HG03175 (cell line): Measurements from ENCODE around the gene NASP.
A peak's percentile ranks its signal among the peaks of the same experiment; 100 is the strongest.

Experiments used
- ATAC-seq: cut with Tn5 transposase; IDR thresholded peaks from one replicate; pipeline ENCODE4 v1.9.1; 2021; ENCODE audit warnings: mild to moderate bottlenecking, moderate library complexity; ENCODE audit not compliant: unreplicated experiment

Gene NASP, protein sequence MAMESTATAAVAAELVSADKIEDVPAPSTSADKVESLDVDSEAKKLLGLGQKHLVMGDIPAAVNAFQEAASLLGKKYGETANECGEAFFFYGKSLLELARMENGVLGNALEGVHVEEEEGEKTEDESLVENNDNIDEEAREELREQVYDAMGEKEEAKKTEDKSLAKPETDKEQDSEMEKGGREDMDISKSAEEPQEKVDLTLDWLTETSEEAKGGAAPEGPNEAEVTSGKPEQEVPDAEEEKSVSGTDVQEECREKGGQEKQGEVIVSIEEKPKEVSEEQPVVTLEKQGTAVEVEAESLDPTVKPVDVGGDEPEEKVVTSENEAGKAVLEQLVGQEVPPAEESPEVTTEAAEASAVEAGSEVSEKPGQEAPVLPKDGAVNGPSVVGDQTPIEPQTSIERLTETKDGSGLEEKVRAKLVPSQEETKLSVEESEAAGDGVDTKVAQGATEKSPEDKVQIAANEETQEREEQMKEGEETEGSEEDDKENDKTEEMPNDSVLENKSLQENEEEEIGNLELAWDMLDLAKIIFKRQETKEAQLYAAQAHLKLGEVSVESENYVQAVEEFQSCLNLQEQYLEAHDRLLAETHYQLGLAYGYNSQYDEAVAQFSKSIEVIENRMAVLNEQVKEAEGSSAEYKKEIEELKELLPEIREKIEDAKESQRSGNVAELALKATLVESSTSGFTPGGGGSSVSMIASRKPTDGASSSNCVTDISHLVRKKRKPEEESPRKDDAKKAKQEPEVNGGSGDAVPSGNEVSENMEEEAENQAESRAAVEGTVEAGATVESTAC

GRCh38 chr1:45583666-45584350 lies at the start of gene NASP:
Gene NASP (plus strand): TSS chr1:45584041. CDS start chr1:45584147, 106 bp downstream.
- peak; percentile 47 for ATAC-seq

- ATAC-seq = no peak
These were observed 47.7 kb upstream of the NASP start for GRCh38 chr1:45535988-45536766.

GRCh38 chr1:45536886-45537285 lies 47.0 kb upstream of the NASP start:
- no peak for ATAC-seq

DNA sequence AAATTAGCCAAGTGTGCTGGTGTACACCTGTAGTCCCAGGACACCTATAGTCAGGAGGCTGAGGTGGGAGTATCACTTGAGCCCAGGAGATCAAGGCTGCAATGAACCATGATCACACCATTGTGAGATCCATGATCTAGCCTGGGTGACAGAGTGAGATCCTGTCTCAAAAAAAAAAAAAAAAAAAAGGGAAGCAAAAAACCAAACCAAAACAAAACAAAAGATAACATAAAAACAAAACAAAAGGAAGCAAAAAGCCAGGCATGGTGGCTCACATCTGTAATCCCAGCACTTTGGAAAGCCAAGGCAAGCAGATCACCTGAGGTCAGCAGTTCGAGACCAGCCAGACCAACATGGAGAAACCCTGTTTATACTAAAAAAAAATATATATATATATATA lies 42.6 kb upstream of the NASP start:
- no peak for ATAC-seq

DNA sequence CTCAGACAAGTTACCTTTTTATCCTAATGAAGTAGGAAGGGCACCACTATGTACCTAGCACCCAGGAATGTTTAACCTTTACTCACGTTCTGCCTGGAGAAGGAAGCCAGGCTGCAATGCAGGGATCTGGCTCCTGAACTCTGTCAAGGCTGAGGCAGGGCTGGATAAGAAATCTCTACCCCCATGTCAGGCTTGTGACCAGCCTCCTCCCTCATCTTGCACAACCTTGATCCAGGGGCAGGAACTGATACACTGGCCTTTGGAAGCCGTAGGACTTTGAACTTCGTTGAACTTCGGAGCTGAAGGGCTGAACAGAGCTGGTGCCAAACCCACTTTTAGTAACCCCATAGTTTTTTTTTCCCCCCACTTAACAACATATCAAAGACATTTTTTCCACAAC lies 41.2 kb upstream of the NASP start:
- ATAC-seq = no peak

DNA sequence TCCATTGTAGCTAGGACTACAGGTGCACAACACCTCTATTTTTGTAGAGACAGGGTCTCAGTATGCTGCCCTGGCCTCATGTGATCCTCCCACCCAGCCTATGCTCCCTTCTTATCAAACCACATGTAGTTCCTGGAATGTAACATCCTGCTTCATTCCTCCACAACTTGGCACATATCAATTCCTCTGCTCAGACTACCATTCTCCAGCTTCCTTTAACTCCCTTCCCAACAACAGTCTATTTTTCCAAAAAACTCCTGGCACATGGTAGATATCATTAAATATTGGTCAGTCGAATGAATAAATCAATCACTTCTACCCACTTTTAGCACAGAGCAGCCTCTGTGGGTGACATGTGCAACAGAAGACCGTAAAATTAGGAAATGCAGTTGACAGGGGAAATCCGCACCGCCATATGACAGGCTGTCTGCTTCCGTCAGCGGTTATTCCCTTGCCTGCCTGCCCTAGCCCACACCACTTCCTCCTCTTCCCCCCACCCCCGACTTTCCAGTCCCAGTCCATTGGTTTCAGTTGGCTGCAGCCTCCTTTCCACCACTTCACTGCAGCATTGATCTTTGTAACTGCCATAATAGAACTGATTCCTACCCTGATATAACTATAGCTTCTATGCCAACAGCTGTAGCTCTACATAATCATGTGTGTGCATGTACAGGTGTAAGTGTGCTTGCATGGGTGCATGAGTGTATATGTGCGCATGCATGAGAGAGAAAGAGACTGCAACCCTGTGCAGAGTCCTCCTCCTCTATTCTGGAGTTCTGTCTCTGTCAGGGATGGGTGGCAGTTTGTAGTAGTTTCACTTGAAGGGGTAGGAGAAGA lies 40.0 kb upstream of the NASP start:
- ATAC-seq = peak; percentile 48

DNA sequence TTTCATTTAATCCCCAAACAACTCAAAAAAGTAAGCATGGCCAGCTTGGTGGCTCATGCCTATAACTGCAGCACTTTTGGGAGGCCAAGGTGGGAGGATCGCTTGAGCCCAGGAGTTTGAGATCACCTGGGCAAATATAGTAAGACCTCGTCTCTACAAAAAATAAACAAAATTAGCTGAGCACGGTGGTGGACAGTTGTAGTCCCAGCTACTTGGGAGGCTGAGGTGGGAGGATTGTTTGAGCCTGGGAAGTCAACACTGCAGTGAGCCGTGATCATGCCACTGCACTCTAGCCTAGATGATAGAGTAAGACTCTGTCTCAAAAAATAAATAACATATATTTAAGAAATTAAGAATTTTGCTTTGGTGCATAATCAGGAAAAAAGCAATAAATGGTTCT lies 39.3 kb upstream of the NASP start:
- no peak for ATAC-seq

GRCh38 chr1:45545019-45545493 lies 38.8 kb upstream of the NASP start:
- peak; percentile 56 for ATAC-seq

DNA sequence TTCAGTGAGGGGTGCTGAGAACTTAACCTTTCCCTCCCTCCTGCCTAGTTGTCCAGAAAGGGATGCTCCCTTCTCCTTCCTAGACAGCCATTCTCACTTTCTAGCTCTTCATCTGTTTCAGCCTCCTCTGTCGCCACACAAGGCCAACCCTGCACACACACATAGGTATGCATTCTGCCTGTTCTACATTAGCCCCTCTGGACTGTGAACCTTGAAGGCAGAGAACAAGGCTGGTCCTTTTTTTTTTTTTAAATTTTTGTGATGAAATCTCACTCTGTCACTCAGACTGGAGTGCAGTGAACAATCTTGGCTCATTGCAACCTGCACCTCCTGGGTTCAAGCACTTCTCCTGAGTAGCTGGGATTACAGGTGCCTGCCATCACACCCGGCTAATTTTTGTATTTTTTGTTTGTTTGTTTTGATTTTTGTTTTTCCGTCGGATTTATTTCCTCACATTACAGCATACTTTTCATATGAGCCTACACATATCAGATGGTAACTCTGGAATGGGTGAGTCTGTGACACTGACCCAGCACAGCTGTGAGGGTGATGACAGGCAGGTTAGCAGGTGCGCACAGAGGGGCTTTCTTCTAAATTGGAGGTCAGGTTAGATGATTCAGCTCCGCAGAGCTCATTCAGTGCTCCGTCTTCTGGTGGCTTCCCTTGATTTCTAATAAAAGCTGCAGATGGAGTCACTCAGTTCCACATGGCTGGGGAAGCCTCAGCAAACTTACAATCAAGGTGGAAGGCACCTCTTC lies 38.1 kb upstream of the NASP start:
- no peak for ATAC-seq

GRCh38 chr1:45550401-45551351 lies 33.2 kb upstream of the NASP start, which contains the start of gene AKR1A1:
Gene AKR1A1 (plus strand): TSS chr1:45550826. CDS start chr1:45561795, 10,969 bp downstream.
- peak; percentile 86 for ATAC-seq

GRCh38 chr1:45551684-45552083 lies 32.2 kb upstream of the NASP start:
- no peak for ATAC-seq

GRCh38 chr1:45552331-45552730 lies 31.5 kb upstream of the NASP start:
- no peak for ATAC-seq

DNA sequence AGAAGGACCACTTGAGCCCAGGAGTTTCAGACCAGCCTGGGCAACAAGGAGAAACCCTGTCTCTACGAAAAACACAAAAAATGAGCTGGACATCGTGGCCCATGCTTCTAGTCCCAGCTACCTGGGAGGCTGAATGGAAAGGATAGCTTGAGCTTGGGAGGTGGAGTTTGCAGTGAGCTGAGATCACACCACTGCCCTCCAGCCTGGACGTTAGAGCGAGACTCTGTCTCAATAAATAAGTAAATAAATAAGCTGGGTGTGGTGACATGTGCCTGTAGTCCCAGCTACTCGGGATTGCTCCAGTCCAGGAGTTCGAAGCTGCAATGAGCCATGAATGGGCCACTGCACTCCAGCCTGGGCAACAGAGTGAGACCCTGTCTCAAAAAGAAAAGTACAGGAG lies 29.6 kb upstream of the NASP start:
- ATAC-seq = no peak

DNA sequence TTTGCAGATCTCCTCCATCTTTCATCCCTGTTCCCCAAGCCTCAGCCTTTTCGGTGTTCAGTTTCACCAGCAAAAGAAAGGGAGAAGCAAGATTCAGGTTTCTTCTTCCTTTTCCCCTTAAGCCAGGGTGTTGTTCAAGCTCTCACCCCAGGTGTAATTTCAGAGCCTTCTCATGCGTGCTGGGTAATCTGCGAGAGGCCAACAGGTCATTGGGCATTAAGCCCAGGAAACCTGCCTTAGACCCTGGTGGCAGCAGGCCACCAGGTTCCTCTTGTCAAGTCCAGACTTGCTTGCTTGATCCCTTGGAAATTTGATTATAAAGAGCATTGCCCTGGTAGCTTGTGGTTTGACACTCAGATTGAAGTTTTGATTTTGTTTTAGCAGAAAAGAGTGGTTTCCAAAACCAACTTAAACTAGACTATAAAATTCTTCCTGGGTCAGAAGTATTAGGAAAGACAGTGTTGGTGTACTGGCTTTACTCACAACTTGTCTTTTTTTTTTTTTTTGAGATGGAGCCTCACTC lies 26.4 kb upstream of the NASP start:
- no peak for ATAC-seq

- ATAC-seq = no peak
These were observed 20.0 kb upstream of the NASP start for GRCh38 chr1:45563843-45564242.

DNA sequence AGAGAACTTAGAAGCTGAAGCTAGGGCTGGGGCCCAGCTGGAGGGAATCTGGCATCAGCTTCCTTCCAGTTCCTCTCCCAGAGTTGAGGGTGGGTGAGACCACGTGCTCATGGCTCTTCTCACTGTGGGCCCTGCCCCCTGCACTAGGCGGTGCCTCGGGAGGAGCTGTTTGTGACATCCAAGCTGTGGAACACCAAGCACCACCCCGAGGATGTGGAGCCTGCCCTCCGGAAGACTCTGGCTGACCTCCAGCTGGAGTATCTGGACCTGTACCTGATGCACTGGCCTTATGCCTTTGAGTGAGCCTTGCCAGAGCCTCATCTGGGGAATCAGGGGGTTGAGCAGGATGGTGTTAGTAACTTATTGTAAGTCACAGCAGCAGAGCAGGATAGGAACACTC lies 17.1 kb upstream of the NASP start:
- no peak for ATAC-seq

- no peak for ATAC-seq
These were observed 15.9 kb upstream of the NASP start for GRCh38 chr1:45567911-45568310.

DNA sequence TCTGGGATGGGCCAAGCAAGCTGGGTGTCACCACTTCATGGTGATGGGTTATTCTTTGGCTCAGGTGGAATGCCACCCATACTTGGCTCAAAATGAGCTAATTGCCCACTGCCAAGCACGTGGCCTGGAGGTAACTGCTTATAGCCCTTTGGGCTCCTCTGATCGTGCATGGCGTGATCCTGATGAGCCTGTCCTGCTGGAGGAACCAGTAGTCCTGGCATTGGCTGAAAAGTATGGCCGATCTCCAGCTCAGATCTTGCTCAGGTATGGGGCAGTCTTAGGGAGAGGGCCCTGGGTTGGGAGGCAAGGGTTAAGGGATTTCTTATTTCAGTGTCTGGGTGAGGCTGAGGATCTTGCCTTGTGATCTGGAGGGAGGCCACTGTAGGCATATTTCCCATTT lies 15.4 kb upstream of the NASP start:
- ATAC-seq = no peak
